WTC11 (cell line): ENCODE data around the gene TJP3.

ENCODE experiments used
- MXD4 ChIP-seq: fragments of 250-450 bp; sonication (Bioruptor Pico); IDR thresholded peaks from 2 replicates; pipeline ENCODE4 v1.8.0; 2021; ENCODE audit warnings: mild to moderate bottlenecking, moderate library complexity, borderline replicate concordance
- NFYB ChIP-seq: sonication (generic); formaldehyde crosslinking; conservative IDR thresholded peaks from 2 replicates; pipeline ENCODE4 v1.8.0; 2022; ENCODE audit warnings: low read depth, missing genetic modification reagents
- ZNF232 ChIP-seq: sonication (generic); formaldehyde crosslinking; IDR thresholded peaks from 2 replicates; pipeline ENCODE4 v1.8.0; 2022; ENCODE audit warnings: mild to moderate bottlenecking, missing genetic modification reagents
- TF ChIP-seq, protein P1 (sequence below): fragments of 200-600 bp; IDR thresholded peaks from 2 replicates; pipeline ENCODE4 v1.8.0; 2022; ENCODE audit warnings: antibody characterized with exemption
- TF ChIP-seq, protein P2 (sequence below): sonication (generic); formaldehyde crosslinking; IDR thresholded peaks from 2 replicates; pipeline ENCODE4 v1.8.0; 2022; ENCODE audit warnings: mild to moderate bottlenecking, missing genetic modification reagents

DNA sequence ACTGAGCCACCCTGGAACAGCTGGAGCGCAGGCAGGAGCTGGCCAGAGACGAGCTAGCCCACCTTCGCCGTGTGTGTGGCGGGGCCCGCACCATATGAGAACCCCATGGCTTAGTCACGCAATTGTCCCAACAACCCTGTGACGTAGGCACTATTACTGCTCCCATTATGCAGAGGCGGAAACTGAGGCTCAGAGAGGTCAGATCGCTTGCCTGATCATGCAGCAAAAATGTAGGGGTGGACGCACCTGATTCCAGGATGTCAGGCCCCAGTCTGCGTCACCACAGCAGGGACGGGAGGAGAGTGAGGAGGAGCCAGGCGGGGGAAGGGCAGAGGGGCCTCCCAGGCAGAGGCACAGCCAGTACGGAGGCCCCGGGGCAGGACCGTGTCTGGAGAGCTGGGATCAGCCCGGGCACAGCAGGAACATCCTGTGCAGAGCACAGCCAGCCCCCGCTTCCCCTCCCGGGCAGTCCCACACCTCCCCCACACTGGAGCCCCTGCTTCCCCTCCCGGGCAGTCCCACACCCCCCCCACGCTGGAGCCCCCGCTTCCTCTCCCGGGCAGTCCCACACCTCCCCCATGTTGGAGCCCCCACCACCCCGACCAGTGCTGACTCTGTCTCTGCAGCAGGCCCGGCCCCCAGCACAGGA is 24.7 kb upstream of the TJP3 start:
- TF ChIP-seq ZNF232 (CRISPR knock-in tag) (no peak), MXD4 (CRISPR knock-in tag) (no peak), NFYB (CRISPR knock-in tag) (no peak)
- TF ChIP-seq, protein P1, sequence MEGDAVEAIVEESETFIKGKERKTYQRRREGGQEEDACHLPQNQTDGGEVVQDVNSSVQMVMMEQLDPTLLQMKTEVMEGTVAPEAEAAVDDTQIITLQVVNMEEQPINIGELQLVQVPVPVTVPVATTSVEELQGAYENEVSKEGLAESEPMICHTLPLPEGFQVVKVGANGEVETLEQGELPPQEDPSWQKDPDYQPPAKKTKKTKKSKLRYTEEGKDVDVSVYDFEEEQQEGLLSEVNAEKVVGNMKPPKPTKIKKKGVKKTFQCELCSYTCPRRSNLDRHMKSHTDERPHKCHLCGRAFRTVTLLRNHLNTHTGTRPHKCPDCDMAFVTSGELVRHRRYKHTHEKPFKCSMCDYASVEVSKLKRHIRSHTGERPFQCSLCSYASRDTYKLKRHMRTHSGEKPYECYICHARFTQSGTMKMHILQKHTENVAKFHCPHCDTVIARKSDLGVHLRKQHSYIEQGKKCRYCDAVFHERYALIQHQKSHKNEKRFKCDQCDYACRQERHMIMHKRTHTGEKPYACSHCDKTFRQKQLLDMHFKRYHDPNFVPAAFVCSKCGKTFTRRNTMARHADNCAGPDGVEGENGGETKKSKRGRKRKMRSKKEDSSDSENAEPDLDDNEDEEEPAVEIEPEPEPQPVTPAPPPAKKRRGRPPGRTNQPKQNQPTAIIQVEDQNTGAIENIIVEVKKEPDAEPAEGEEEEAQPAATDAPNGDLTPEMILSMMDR = no peak
- TF ChIP-seq, protein P2, sequence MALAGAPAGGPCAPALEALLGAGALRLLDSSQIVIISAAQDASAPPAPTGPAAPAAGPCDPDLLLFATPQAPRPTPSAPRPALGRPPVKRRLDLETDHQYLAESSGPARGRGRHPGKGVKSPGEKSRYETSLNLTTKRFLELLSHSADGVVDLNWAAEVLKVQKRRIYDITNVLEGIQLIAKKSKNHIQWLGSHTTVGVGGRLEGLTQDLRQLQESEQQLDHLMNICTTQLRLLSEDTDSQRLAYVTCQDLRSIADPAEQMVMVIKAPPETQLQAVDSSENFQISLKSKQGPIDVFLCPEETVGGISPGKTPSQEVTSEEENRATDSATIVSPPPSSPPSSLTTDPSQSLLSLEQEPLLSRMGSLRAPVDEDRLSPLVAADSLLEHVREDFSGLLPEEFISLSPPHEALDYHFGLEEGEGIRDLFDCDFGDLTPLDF = no peak
